HG02981 (cell line): ENCODE results near the gene MPG.

ENCODE experiments used
- ATAC-seq: cut with Tn5 transposase; IDR thresholded peaks from one replicate; pipeline ENCODE4 v1.9.1; 2021; ENCODE audit warnings: mild to moderate bottlenecking, moderate library complexity; ENCODE audit not compliant: unreplicated experiment

The MPG gene

GRCh38 chr16:66309-67182 is 11.5 kb upstream of the MPG start:
- ATAC-seq: no peak

GRCh38 chr16:67183-67791 is 10.7 kb upstream of the MPG start:
- ATAC-seq: no peak

- no peak for ATAC-seq
These were observed 9.9 kb upstream of the MPG start for GRCh38 chr16:67884-68789.

- ATAC-seq: no peak
These were observed 8.8 kb upstream of the MPG start for GRCh38 chr16:69181-69580.

GRCh38 chr16:71210-71539 is 6.8 kb upstream of the MPG start:
- ATAC-seq: no peak

- no peak for ATAC-seq
These were observed 6.3 kb upstream of the MPG start for GRCh38 chr16:71540-72401.

GRCh38 chr16:72561-73548 is 5.2 kb upstream of the MPG start, which contains the start of gene RHBDF1:
RHBDF1 (minus strand) TSS chr16:72631; CDS start chr16:65015, 7,616 bp downstream.
- no peak for ATAC-seq

- ATAC-seq: no peak
These were observed 3.8 kb upstream of the MPG start for GRCh38 chr16:74051-74746.

- no peak for ATAC-seq
These were observed 3.2 kb upstream of the MPG start for GRCh38 chr16:74747-75334.

- ATAC-seq: no peak
These were observed 2.2 kb upstream of the MPG start for GRCh38 chr16:75580-76501.

GRCh38 chr16:76535-77272 is 1.3 kb upstream of the MPG start:
- no peak for ATAC-seq

GRCh38 chr16:77273-77806 is 685 bp upstream of the MPG start:
- ATAC-seq: no peak

GRCh38 chr16:78444-79150 is 572 bp downstream of the MPG start:
- peak; percentile 11 for ATAC-seq

- no peak for ATAC-seq
These were observed 1.4 kb downstream of the MPG start for GRCh38 chr16:79151-80054.
